CD14-positive monocyte (primary cell): ENCODE measurements around the gene OR7D2. TPM values are rescaled to one million over a fixed set of nuclear protein-coding genes. Genes with fewer than 3 reads are reported as not detected.

Source experiments
- DNase-seq, 3 donors: peaks; one replicate each; pipeline ENCODE4 v3.0.0-alpha.2; 2011 to 2022
- H2AFZ ChIP-seq: 2 replicates; pipeline ENCODE4 v1.6.0; 2012; ENCODE audit warnings: mild to moderate bottlenecking, low read depth, low read length, inconsistent platforms; ENCODE audit not compliant: insufficient read depth, poor library complexity, severe bottlenecking
- H3K27ac ChIP-seq, 2 donors: 1 replicate in 1 of 2; 2 replicates in 1 of 2; pipeline ENCODE4 v1.5.1; 2012 to 2013; ENCODE audit warnings: low read length in 2 of 2, control low read depth in 1 of 2, inconsistent platforms in 1 of 2, low read depth in 1 of 2, mild to moderate bottlenecking in 1 of 2
- H3K27me3 ChIP-seq, 2 donors: one replicate each; pipeline versions ENCODE4 v1.6.0 to v1.6.1; 2011 to 2013; ENCODE audit warnings: low read length in 2 of 2; ENCODE audit not compliant: control insufficient read depth in 2 of 2, insufficient read depth in 2 of 2
- H3K36me3 ChIP-seq, 2 donors: replicated peaks in 1 of 2; 1 replicate in 1 of 2; 2 replicates in 1 of 2; pipeline versions ENCODE4 v1.5.1 to v1.6.1; 2012 to 2013; ENCODE audit warnings: low read length in 2 of 2, control low read depth in 1 of 2, inconsistent platforms in 1 of 2, mild to moderate bottlenecking in 1 of 2; ENCODE audit not compliant: insufficient read depth in 2 of 2, control insufficient read depth in 1 of 2
- H3K4me1 ChIP-seq, 2 donors: 1 replicate in 1 of 2; 2 replicates in 1 of 2; pipeline versions ENCODE4 v1.5.1 to v1.6.1; 2012 to 2013; ENCODE audit warnings: low read length in 2 of 2, control low read depth in 1 of 2, inconsistent platforms in 1 of 2, mild to moderate bottlenecking in 1 of 2, moderate library complexity in 1 of 2; ENCODE audit not compliant: insufficient read depth in 2 of 2, control insufficient read depth in 1 of 2
- H3K4me2 ChIP-seq: replicated peaks from 2 replicates; pipeline ENCODE3; 2012; ENCODE audit warnings: low read length, moderate library complexity, mild to moderate bottlenecking; ENCODE audit not compliant: poor library complexity, severe bottlenecking; ENCODE audit errors: extremely low read depth
- H3K4me3 ChIP-seq, 3 experiments: fragments of 200-600 bp in 1 of 3; sonication (generic) in 1 of 3; replicated peaks in 1 of 3; 1 replicate in 2 of 3; 2 replicates in 1 of 3; pipeline ENCODE4 v1.5.1; 2011 to 2013; ENCODE audit warnings: low read length in 3 of 3, mild to moderate bottlenecking in 3 of 3, control low read depth in 2 of 3, low read depth in 2 of 3, inconsistent platforms in 1 of 3, moderate library complexity in 1 of 3
- H3K79me2 ChIP-seq: 2 replicates; pipeline ENCODE4 v1.6.0; 2012; ENCODE audit warnings: mild to moderate bottlenecking, control low read depth, inconsistent platforms, low read length, moderate library complexity; ENCODE audit not compliant: insufficient read depth
- H3K9ac ChIP-seq: 2 replicates; pipeline ENCODE4 v1.6.0; 2017; ENCODE audit warnings: low read length, mild to moderate bottlenecking; ENCODE audit not compliant: insufficient read depth, poor library complexity, severe bottlenecking
- H3K9me3 ChIP-seq, 2 donors: replicated peaks in 1 of 2; 1 replicate in 1 of 2; 2 replicates in 1 of 2; pipeline versions ENCODE4 v1.5.1 to v1.6.1; 2012 to 2013; ENCODE audit warnings: low read length in 2 of 2, control low read depth in 1 of 2; ENCODE audit not compliant: control insufficient read depth in 1 of 2, insufficient read depth in 1 of 2
- H4K20me1 ChIP-seq: 2 replicates; pipeline ENCODE4 v1.6.0; 2012; ENCODE audit warnings: mild to moderate bottlenecking, low read length, control low read depth, moderate library complexity; ENCODE audit not compliant: insufficient read depth
- H3K27ac Mint-ChIP-seq, 7 donors: one replicate each; pipeline ENCODE4 v1.8.0; 2020; ENCODE audit warnings: mild to moderate bottlenecking in 7 of 7, mixed read lengths in 7 of 7, moderate library complexity in 6 of 7, inconsistent platforms in 2 of 7
- H3K27me3 Mint-ChIP-seq, 3 donors: one replicate each; pipeline ENCODE4 v1.8.0; 2021 to 2022; ENCODE audit warnings: low read depth in 3 of 3, mild to moderate bottlenecking in 3 of 3, mixed read lengths in 3 of 3, moderate library complexity in 3 of 3, inconsistent platforms in 1 of 3
- H3K36me3 Mint-ChIP-seq, 2 donors: one replicate each; pipeline ENCODE4 v1.8.0; 2020; ENCODE audit warnings: mixed read lengths in 2 of 2, inconsistent platforms in 1 of 2, mild to moderate bottlenecking in 1 of 2
- H3K4me1 Mint-ChIP-seq: one replicate; pipeline ENCODE4 v1.8.0; 2020; ENCODE audit warnings: mild to moderate bottlenecking, mixed read lengths
- H3K4me3 Mint-ChIP-seq, 2 donors: one replicate each; pipeline ENCODE4 v1.8.0; 2020; ENCODE audit warnings: mild to moderate bottlenecking in 2 of 2, mixed read lengths in 2 of 2, moderate library complexity in 1 of 2
- H3K9me3 Mint-ChIP-seq, 7 donors: one replicate each; pipeline ENCODE4 v1.8.0; 2020 to 2022; ENCODE audit warnings: mixed read lengths in 7 of 7, mild to moderate bottlenecking in 6 of 7, moderate library complexity in 6 of 7, inconsistent platforms in 2 of 7
- CTCF ChIP-seq: fragments of 200-600 bp; IDR thresholded peaks from one replicate; pipeline ENCODE4 v1.8.0; 2022; ENCODE audit warnings: antibody characterized with exemption, mild to moderate bottlenecking
- WGBS: methylation state at CpG from one replicate; pipeline ENCODE4 v1.1.5; 2013; ENCODE audit warnings: missing lambda C conversion rate; ENCODE audit not compliant: insufficient coverage; 5-methylcytosine and 5-hydroxymethylcytosine counted together
- intact Hi-C, 2 donors: fragments of 100-400 bp; cut with micrococcal nuclease; formaldehyde crosslinking; loops; one replicate each; pipeline versions ENCODE4 v1.15.0 to v1.15.1; 2023
- polyA minus RNA-seq: library from RNA; depleted of rRNA, polyadenylated mRNA; stranded (reverse); fragments of >200 nt; gene quantifications from 2 replicates; pipeline ENCODE4 v1.2.3, GENCODE V29; 2012
- polyA plus RNA-seq, 3 donors: library from polyadenylated mRNA; depleted of rRNA in 1 of 3; unstranded in 2 of 3; stranded (reverse) in 1 of 3; fragments of 300-500 nt in 2 of 3; fragments of >200 nt in 1 of 3; fragmentation: Illumina TruSeq in 2 of 3; gene quantifications; 1 replicate in 2 of 3; 2 replicates in 1 of 3; pipeline ENCODE4 v1.2.3, GENCODE V29; 2012 to 2021
- total RNA-seq, 12 experiments: library from RNA in 1 of 12; stranded (reverse) in 1 of 12; fragments of 120-200 nt in 1 of 12; gene quantifications; one replicate each; pipeline ENCODE4 v1.2.4 and lab custom pipeline; 2013 to 2026; ENCODE audit warnings: mixed read lengths in 6 of 12, inconsistent platforms in 1 of 12

OR7D2 gene
- total RNA-seq (2013) = 0.02 TPM
- polyA plus RNA-seq (under 1 TPM in 1 of 3 donors, not detected in 2; 0.05 TPM), polyA minus RNA-seq (not detected in 2 replicates), total RNA-seq (lab: John Stamatoyannopoulos, UW) (0 to 0.90 (median 0.03) reads per million in 11 experiments)

- Histone ChIP-seq H3K36me3 (no peaks in the 10 kb centered on the region), H3K4me2 (no peak within 1 kb of the TSS), H3K27me3 (no peaks in the 10 kb centered on the region), H4K20me1 (no peaks in the 10 kb centered on the region), H3K9ac (no peak within 1 kb of the TSS), H3K4me3 (no peak within 1 kb of the TSS), H2AFZ (no peak within 1 kb of the TSS), H3K4me1 (no peaks in the 10 kb centered on the region), H3K27ac (no peak within 1 kb of the TSS), H3K9me3 (peaks cover 0 to 10% of the 10 kb centered on the region in 2 donors), H3K79me2 (no peaks in the 10 kb centered on the region)
- no peak for DNase-seq
- Mint-ChIP-seq H3K9me3 (peaks cover 2 to 29% (median 7%) of the 10 kb centered on the region in 7 donors), H3K27ac (peak within 1 kb of the TSS in 1 of 7 donors; percentile 27), H3K4me1 (no peaks in the 10 kb centered on the region), H3K27me3 (peaks cover 0 to 8% (median 2%) of the 10 kb centered on the region in 3 donors), H3K4me3 (no peak within 1 kb of the TSS), H3K36me3 (no peaks in the 10 kb centered on the region)
- intact Hi-C loops = no loop called here
- TF ChIP-seq CTCF = no peak
- WGBS = 100% methylated on average over 1 of the region's 4 CpGs
These were observed at the start of gene OR7D2 for GRCh38 chr19:9178901-9179300. OR7D2 (plus strand) TSS chr19:9178979; CDS start chr19:9185782, 6,803 bp downstream.

- Histone ChIP-seq H3K4me3 (no peak overlapping the region), H3K9ac (no peak overlapping the region), H4K20me1 (no peaks in the 10 kb centered on the region), H3K36me3 (no peaks in the 10 kb centered on the region), H3K9me3 (no peaks in the 10 kb centered on the region), H3K27ac (no peak overlapping the region), H3K4me1 (peaks cover 5 to 18% of the 10 kb centered on the region in 2 donors), H2AFZ (peak overlapping the region; percentile 41), H3K79me2 (no peaks in the 10 kb centered on the region), H3K4me2 (no peak overlapping the region), H3K27me3 (no peaks in the 10 kb centered on the region)
- peaks cover 0 to 3% (median 0%) of the 10 kb centered on the region in 7 donors for H3K9me3 Mint-ChIP-seq
- DNase-seq = peak in 2 of 3 donors; percentile 12 to 16
- peaks cover 21% of the 10 kb centered on the region for H3K4me1 Mint-ChIP-seq
- peak overlapping the region in 2 of 7 donors; percentile 57 to 65 for H3K27ac Mint-ChIP-seq
- no peak for TF ChIP-seq CTCF
- intact Hi-C loops = loop anchor here in 1 of 2 donors (10.0 kb wide), 2 partner anchors 454 to 664 kb away; partner anchors contain the start of gene ZNF121
- peaks cover 2 to 7% (median 4%) of the 10 kb centered on the region in 3 donors for H3K27me3 Mint-ChIP-seq
- no CpG with 5 or more reads among the region's 1 CpG for WGBS
- peak overlapping the region in 1 of 2 donors; percentile 35 for H3K4me3 Mint-ChIP-seq
- no peaks in the 10 kb centered on the region for H3K36me3 Mint-ChIP-seq
These were observed 47.8 kb upstream of the OR7D2 start for GRCh38 chr19:9130965-9131364.
